Stimulated activated CD8-positive, alpha-beta memory T cell treated with anti-CD3 and anti-CD28 coated beads, Interleukin-12 subunit alpha, Interleukin-12 subunit beta, amount 100 ng/mL, for 1 hour (primary cell): ENCODE measurements around the gene PMEL.
"Not testable (repeated sequence)": the region's sequence is repeated elsewhere in the genome, so short reads cannot be mapped to it uniquely, and the experiment has no call there.

Source experiments
- DNase-seq: peaks from one replicate; pipeline ENCODE4 v3.0.0-alpha.2; 2020; ENCODE audit warnings: low read depth

PMEL gene

DNA sequence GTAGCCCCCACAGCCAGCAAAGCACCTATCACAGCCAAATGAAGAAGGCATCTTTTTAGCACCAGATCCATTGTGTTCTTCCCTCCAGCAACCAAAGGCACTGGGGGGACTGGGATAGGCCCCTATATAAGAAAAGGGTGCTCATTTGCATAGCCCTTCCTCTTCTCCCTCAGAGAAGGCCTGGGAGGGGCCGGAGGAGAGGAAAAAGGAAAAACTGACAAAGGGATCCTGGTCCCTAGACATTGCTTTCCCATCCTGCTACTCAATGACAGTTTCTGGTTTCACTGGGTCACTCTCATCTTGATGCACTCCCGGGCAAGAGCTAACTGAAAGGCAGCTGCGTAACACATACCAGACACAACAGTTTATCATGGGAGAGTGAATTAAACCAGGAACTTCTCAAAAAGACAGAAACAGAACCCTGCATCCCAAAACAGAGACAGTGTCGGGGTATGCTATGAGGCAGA is at the start of gene PMEL:
TSS of gene PMEL (minus strand) at position 102 of the 467 bp plus-strand sequence. CDS start at position 71, 31 bp downstream.
- DNase-seq, result no peak

DNA sequence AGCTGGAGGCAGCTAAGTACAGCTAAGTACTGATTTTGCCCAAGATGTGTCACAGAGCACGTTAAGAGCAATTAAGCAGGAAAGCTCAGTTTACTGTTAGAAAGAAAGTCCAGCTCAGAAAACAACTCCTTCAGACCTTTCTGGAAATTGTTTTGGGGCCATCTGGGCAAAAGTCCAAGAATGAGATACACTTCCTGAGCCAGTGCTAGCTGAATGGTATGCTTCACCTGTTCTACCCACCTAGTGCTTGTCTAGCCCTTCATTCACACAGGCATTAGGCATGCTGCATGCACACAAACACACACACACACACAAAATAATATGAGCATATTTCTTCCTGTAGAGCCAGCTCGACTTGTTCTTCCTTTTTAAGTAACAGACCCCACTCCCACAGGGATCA is 48.4 kb upstream of the PMEL start:
- DNase-seq, result no peak

DNA sequence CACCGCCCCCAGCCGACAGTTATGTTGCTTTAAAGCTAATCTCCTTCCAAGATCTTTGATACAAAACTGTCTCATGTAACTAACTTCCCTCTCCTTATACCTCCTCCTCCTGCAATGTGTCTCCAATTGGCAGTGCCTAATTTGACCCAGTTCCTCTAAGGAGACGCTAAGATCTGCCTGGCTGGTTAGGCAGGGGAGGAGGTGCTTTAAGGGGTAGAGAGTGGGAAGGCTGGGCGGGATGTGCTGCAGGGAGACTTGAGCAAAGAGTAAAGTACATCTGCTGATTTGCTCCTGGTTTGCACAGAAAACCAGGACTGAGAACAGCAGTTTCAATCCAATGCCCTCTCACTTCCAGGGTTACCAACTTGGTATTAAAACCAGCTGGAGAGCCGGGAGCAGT is 47.6 kb upstream of the PMEL start:
- no peak for DNase-seq

DNA sequence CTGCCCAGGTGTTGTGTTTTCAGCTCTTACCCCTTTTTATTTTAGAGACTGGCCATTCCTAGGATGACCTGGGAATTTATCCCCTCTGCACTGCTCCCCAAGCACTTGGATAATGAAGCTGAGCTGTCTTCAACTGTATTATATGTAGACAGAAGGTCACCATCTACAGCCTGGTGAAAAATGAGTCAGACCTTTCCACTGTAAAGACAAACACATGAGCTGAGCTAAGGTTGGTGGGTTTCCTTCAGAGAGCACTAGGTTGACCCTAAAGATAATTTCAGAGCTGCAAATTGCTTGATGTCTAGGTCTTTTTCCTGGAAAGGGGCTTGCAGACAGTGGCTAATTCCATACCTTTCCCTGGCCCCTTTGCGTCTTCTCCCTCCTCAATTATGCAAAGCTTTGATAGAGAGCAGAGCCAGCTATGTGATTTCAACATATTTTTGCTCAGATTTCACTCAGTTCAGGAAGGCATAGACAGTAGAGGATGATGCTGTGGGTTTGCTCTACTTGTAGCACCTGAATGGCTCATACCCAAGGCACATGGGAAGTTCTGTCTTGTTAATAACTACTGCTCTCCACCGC is 45.8 kb upstream of the PMEL start:
- no peak for DNase-seq

DNA sequence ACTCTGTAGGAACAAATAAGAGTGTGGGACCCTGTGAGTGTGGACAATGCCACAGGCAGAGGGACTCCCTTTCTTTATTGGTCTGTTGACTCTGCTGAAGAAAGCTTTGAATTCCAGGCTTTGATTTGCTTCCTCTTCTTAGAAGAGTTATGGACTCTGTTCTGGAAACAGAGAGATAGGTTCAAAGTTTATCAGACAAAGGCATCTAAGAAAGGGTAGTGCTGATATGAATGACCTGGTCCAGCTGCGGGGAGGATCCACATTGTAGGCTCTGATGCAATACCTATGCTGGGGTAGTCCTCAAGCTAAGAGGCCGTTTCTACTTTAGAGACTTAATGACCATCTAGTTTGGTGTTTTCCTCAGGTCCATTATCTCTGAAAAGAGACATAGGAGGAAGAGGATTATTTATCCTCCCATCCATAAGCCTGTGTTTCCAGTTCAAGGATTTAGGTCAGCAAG is 44.3 kb upstream of the PMEL start:
- no peak for DNase-seq

DNA sequence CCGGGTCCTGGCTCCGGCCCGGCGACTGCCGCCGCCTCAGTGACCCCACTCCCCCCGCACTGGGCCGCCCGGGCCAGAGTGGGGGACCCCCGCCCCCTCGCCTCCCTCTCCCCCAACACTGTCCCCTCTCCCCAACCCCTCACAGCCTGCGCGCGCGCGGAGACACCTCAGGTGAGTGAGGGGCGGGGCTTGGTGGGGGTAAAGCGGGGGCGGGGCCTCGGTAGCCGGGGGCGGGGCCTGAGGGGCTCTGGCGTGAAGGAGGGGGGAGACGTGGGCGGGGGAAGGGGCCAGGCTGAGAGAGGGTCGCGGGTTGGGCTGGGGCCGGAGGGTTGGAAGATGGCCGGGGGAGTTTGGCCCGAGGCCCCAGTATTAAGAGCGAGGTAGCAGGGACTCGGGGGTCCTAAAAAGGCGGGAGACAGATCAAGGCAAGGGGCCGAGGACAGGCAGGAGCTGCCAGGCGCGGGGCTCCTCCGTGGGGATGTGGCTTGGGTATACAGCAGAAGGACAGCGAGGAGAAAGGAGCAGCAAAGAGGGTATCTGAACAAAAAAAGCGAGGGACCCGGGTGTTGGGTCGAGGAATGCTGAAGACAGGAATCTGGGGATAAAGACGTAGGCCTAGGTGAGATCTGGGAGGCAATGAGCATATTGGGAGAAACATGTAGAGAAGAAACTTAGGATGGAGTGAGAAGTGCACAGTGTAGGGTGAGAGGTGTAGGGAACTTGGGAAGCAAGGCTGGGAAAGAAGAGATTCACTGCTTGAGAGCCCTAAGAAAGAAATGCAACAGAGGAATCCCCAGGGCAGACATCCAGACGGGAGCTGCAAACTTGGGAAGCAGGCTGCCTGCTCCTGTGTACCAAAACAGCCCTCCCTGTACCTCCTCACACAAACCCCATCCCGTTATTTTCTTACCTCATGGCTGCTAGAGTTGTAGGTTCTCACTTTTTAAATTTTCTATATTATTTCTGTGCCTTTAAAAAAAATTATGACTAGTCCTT is 42.0 kb upstream of the PMEL start:
- DNase-seq, result peak; percentile 59

DNA sequence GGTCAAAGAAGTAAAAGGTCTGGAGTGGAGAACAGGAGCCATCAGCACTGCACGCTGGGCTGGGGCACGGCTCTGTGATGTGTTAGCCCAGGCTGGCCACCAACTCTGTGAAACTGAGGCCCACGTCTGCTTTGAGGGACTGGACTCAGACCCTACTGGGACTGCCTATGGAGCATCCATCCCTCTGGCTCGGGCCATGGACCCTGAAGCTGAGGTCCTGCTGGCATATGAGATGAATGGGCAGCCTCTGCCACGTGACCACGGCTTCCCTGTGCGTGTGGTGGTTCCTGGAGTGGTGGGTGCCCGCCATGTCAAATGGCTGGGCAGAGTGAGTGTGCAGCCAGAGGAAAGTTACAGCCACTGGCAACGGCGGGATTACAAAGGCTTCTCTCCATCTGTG is 38.4 kb upstream of the PMEL start:
- DNase-seq, result no peak

DNA sequence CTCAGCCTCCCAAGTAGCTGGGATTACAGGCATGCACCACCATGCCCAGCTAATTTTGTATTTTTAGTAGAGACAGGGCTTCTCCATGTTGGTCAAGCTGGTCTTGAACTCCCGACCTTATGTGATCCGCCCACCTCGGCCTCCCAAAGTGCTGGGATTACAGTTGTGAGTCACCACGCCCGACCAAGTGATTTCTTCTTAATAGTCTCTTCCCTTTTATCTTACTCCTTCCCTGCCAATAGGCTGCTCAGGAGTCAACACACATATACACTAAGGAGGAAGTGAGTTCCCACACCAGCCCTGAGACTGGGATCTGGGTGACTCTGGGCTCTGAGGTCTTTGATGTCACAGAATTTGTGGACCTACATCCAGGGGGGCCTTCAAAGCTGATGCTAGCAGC is 37.5 kb upstream of the PMEL start:
- not testable (repeated sequence) for DNase-seq

DNA sequence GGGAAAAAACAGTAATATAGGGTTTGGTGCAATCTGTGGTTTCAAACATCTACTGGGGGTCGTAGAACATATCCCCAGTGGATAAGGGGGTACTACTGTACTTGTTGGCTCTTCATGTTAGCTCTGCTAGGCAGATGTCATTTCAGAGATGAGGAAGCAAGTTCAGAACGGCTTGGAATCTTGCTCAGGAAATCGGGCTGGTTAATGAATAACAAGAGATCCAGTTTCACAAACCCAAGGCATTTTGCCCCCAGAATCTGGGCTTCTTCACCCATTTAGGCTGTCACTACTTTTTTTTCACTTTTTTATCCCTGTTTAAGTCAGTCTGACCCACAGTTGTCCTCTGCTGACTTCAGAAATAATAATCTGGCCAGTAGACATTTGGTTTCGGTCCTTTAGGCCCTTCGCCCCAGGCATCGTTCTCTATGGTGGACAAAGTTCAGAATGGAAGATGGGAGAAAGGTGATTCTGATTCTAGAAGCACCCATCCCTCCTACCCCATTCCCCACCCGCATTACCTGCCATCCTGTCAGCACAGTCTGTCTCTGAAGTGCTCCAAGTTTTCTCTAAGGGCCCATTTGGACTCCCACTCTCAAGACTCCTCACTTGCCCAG is 35.8 kb upstream of the PMEL start:
- no peak for DNase-seq

DNA sequence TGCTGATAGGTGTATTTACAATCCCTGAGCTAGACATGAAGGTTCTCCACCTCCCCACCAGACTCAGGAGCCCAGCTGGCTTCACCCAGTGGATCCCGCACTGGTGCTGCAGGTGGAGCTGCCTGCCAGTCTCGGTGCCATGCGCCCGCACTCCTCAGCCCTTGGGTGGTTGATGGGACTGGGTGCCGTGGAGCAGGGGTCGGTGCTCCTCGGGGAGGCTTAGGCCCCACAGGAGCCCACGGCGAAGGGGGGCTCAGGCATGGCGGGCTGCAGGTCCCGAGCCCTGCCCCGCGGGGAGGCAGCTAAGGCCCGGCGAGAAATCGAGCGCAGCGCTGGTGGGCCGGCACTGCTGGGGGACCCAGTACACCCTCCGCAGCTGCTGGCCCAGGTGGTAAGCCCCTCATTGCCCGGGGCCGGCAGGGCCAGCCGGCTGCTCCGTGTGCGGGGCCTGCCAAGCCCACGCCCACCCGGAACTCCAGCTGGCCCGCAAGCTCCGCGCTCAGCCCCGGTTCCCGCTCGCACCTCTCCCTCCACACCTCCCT is 34.2 kb upstream of the PMEL start:
- DNase-seq, result not testable (repeated sequence)

DNA sequence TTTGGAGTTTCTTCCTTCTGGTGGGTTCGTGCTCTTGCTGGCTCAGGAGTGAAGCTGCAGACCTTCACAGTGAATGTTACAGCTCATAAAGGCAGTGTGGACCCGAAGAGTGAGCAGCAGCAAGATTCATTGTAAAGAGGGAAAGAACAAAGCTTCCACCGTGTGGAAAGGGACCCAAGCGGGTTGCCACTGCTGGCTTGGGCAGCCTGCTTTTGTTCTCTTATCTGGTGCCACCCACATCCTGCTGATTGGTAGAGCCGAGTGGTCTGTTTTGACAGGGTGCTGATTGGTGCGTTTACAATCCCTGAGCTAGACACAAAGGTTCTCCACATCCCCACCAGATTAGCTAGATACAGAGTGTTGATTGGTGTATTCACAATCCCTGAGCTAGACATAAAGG is 33.7 kb upstream of the PMEL start:
- not testable (repeated sequence) for DNase-seq

DNA sequence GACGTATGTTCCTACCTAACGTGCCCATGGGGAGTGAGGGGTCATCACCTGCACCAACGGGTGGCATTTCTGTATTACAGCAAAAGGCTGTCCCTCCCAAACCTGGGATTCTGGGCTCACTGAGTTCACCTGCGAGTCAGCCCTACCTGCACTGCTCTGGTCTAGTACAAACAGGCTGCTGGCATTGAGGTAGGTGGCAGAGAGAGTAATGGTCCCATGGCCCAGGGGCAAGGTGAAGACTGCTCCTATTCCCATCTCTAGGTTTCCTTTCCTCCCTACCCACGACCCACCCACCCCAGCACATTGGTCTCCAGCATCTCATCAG is 31.7 kb upstream of the PMEL start:
- DNase-seq, result no peak

DNA sequence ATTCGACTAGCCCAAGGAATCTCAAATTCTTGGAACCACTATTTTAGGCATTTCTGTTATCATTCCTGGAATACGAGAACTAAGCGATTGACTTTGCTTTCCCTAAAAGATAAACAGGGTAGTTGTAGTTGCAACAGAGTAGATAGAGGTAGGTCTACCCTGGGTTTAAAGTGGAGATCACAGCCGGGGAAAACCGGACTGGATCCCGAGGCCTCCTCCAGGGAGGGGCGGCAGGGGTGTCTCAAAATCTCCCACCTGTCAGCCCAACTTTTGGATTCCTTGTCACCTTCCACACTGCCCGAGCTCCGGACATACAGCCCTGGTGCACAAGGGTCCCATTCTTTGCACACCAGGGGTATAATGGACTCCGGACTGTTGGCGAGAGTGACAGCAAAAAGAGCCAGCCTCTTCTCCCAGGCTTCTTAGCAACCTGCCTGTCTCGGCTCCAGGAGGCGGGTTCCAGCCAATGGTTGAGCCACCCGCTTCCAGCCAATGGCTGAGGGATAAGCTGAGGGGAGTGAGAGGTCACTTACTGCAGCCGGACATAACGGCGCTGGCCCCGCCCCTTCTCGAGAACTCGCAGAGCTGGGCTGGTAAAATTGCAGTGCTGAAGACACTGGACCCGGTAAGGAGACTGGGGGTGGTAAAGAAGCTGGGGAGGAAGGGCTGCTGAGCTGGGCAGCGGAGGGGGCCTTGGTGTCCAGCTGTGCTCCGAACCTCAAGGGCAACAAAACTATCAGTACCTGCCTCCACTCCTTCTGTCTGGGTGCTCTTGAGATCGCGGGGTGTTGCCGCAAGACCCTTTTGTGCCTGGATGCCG is 31.1 kb upstream of the PMEL start, which contains the start of gene SUOX:
TSS of gene SUOX (plus strand) at position 562 of the 820 bp plus-strand sequence. CDS start 4,946 bp downstream, outside the sequence.
- DNase-seq, result no peak

DNA sequence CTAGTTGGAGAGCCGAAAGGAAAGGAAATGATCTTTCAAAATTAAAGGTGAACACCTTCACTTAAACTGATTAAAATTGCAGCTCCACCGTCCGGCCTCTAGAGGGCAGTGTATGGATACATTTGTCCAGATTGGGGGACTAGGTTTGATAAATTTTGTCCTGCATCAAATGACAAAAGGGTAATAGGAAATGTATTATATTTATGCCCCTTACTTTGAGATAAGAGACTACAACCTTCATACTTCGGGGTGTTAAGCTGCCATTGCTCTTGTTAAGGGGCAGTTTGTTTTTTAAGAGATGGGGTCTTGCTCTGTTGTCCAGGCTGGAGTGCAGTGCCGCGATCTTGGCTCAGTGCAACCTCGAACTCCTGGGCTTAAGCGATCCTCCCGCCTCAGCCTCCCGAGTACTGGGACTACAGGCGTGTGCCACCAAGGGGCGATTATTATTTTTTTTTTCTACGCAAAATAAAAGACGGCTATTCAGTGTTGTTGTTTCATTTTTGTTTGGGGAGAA is 30.4 kb upstream of the PMEL start:
- DNase-seq, result peak; percentile 59

DNA sequence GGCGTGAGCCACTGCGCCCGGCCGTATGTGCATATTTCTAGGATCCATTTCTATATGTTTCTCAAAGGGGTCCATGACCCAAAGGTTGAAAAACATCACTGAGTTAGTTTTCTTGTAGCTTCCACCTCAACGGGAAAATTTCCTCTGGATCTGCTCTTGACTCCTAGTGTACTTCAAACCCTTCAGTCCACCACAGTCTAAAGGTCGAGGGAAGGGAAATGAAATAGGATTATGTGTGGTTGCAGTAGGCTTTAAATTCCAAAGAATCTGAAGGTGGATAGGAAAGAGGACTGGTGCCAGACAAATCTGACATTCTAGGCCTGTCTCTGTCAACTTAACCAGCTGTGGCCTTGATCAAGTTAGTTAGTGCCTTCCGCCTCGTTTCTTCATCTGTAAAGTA is 29.5 kb upstream of the PMEL start:
- DNase-seq, result no peak

DNA sequence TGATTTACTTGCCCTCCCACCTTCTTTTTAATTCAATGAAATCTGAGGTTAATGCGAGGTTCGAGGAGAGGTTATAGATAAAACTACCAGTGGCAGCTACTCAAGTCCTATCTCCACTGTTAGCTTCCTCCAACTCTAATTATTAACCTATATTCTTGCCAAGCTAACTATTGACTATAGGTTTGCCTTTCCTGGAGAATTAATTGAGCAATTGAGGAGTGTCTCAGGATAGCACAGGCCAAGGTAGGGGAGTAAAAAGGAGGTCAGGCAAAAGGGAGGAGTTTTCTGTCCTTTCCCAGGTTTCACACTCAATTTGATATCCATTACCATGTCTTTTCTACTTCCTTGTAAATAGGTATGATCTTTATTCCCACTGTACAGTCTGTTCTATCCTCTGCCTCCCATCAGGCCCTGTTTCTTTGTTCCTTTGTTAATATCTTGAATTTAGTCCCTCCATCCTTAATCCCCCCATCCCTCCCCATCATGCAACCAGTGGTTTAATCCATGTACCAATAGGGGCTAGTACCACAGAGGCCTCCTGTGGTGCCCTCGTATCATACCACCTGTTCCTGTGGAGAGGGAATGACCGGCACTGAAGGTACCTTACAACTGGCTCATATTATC is 27.5 kb upstream of the PMEL start:
- DNase-seq, result no peak

DNA sequence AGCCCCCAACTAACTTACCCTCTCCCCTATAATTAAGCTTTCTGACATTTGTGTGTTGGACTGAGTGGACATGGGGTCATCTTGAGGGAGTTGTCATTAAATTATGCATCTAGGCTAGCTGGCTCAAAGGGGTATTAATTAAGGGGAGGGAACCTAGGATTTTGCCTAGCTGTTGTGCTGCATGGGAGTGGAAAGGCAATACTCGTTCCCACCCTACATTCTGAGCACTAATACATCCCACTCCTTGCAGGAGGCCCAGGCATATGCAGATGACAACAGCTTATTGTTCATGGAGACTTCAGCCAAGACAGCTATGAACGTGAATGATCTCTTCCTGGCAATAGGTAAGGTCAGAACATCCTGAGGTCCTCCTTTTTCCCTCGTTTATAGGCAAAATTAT is 25.3 kb upstream of the PMEL start:
- DNase-seq, result no peak

DNA sequence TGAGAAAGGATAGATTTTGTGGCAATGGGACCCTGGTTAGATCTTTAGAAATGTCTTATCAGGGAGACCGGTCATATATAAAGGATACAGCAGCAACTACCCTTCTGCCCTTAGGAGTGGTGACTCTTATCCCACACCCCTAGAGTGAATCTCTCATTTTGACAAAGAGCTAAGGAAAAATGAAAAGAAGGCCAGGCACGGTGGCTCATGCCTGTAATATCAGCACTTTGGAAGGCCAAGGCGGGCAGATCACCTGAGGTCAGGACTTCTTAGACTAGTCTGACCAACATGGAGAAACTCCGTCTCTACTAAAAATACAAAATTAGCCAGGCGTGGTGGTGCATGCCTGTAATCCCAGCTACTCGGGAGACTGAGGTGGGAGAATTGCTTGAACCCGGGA is 20.1 kb upstream of the PMEL start:
- not testable (repeated sequence) for DNase-seq

DNA sequence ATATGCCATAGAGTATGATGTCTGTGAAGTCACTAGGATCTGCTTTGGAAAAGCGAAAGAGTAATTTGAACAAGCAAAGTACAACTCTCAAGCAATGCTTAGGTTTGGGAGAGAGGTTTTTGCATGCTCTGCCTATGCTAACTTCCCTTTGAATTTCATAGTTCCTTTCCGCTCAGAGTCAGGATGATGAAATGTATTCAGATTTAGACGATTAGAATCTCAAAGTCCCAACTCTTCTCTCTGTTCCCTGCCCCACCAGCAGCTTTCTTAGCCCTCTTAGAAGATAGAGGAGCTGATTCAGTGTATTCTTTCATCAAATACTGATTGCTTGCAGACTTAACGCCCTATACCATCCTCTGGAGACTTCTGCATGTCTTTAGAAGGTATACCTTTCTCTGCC is 19.5 kb upstream of the PMEL start:
- no peak for DNase-seq

DNA sequence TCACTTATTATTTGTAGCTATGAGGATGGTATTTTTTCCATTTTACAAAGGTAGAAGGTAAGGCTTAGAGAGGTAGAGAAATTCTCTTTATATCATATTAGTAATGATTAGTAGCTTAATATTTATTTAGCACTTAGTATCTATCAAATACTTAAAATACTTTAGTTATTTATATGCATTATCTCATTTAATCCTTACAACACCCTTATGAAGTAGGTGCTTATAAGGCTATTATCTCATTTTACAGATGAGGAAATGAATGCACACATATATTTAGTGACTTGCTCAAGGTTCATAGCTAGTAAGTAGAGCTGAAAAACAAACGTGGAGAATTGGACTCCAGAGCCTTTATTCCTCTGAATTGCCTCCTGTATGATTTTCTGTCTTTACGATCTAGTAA is 19.0 kb upstream of the PMEL start:
- no peak for DNase-seq
